Keratinocyte (primary cell): ENCODE measurements around the gene EXOC4. TPM values are rescaled to one million over a fixed set of nuclear protein-coding genes. Genes with fewer than 3 reads are reported as not detected.

ENCODE experiments used
- DNase-seq: peaks from one replicate; pipeline ENCODE4 v3.0.0-alpha.2; 2011; ENCODE audit warnings: low read depth, missing footprints, low spot score
- FAIRE-seq: peaks from 2 replicates; lab custom pipeline; 2011; peaks lifted over from hg19 to GRCh38; lab: Jason Lieb, UNC
- H2AFZ ChIP-seq: 2 replicates; pipeline ENCODE4 v1.6.0; 2012; ENCODE audit warnings: low read length, control low read depth, inconsistent platforms; ENCODE audit not compliant: control insufficient read depth
- H3K27ac ChIP-seq: 2 replicates; pipeline ENCODE4 v1.5.1; 2011; ENCODE audit warnings: low read length; ENCODE audit not compliant: control insufficient read depth, insufficient read depth
- H3K27me3 ChIP-seq: 3 replicates; pipeline ENCODE4 v1.6.0; 2011; ENCODE audit warnings: low read length; ENCODE audit not compliant: control insufficient read depth, insufficient read depth; ENCODE audit errors: extremely low read depth
- H3K36me3 ChIP-seq, 2 experiments: 2 replicates in 1 of 2; 3 replicates in 1 of 2; pipeline ENCODE4 v1.5.1; 2011; ENCODE audit warnings: low read length in 2 of 2, mild to moderate bottlenecking in 1 of 2; ENCODE audit not compliant: control insufficient read depth in 2 of 2, insufficient read depth in 2 of 2; ENCODE audit errors: extremely low read depth in 1 of 2
- H3K4me1 ChIP-seq: 3 replicates; pipeline ENCODE4 v1.5.1; 2011; ENCODE audit warnings: low read length; ENCODE audit not compliant: control insufficient read depth, insufficient read depth; ENCODE audit errors: extremely low read depth
- H3K4me2 ChIP-seq: 3 replicates; pipeline ENCODE4 v1.6.0; 2011; ENCODE audit warnings: low read depth, low read length; ENCODE audit not compliant: control insufficient read depth, insufficient read depth; ENCODE audit errors: extremely low read depth
- H3K4me3 ChIP-seq, 3 experiments: fragments of 200-600 bp in 1 of 3; sonication (generic) in 1 of 3; 2 replicates in 2 of 3; 3 replicates in 1 of 3; pipeline ENCODE4 v1.5.1; 2011 to 2016; ENCODE audit warnings: low read length in 3 of 3, mild to moderate bottlenecking in 3 of 3, control low read depth in 2 of 3, inconsistent platforms in 1 of 3, low read depth in 1 of 3, mixed read lengths in 1 of 3, mixed run types in 1 of 3, moderate library complexity in 1 of 3; ENCODE audit not compliant: control insufficient read depth in 2 of 3, insufficient read depth in 2 of 3; ENCODE audit errors: extremely low read depth in 1 of 3
- H3K79me2 ChIP-seq: 2 replicates; pipeline ENCODE4 v1.6.0; 2012; ENCODE audit warnings: low read length; ENCODE audit not compliant: control insufficient read depth, insufficient read depth
- H3K9ac ChIP-seq: 3 replicates; pipeline ENCODE4 v1.6.0; 2011; ENCODE audit warnings: low read length; ENCODE audit not compliant: control insufficient read depth, insufficient read depth; ENCODE audit errors: extremely low read depth
- H3K9me1 ChIP-seq: 3 replicates; pipeline ENCODE4 v1.6.0; 2011; ENCODE audit warnings: low read length; ENCODE audit not compliant: control insufficient read depth, insufficient read depth; ENCODE audit errors: extremely low read depth
- H3K9me3 ChIP-seq: 2 replicates; pipeline ENCODE4 v1.5.1; 2012; ENCODE audit warnings: low read depth, low read length; ENCODE audit not compliant: control insufficient read depth
- H4K20me1 ChIP-seq: 3 replicates; pipeline ENCODE4 v1.6.0; 2011; ENCODE audit warnings: low read length; ENCODE audit not compliant: control insufficient read depth, insufficient read depth; ENCODE audit errors: extremely low read depth
- EZH2 ChIP-seq: IDR thresholded peaks from one replicate; pipeline ENCODE4 v1.6.1; 2012; ENCODE audit warnings: inconsistent platforms, mild to moderate bottlenecking, low read length, moderate library complexity
- dilution Hi-C: fragments of 300-500 bp; cut with MboI; formaldehyde crosslinking; loops from one replicate; pipeline ENCODE4 v1.7.0; 2020; ENCODE audit warnings: low sequenced_read_pairs; ENCODE audit not compliant: extremely low pct_ligation_motif_present
- polyA plus RNA-seq, 5 experiments: library from polyadenylated mRNA; depleted of rRNA in 3 of 5; stranded (reverse) in 3 of 5; stranded (forward) in 1 of 5; unstranded in 1 of 5; fragments of >200 nt; gene quantifications; 1 replicate in 1 of 5; 2 replicates in 3 of 5; 3 replicates in 1 of 5; pipeline versions ENCODE4 v1.2.1 to v1.2.3, GENCODE V29; 2011 to 2012; ENCODE audit warnings: missing spikeins in 2 of 5, low read depth in 1 of 5, low replicate concordance in 1 of 5
- TF ChIP-seq, protein P1 (sequence below), 3 experiments: IDR thresholded peaks in 1 of 3; conservative IDR thresholded peaks in 1 of 3; optimal IDR thresholded peaks in 1 of 3; 2 replicates in 2 of 3; 3 replicates in 1 of 3; pipeline versions ENCODE3 to v1.5.1; 2011; ENCODE audit warnings: low read length in 3 of 3, mild to moderate bottlenecking in 3 of 3, moderate library complexity in 2 of 3, control low read depth in 1 of 3, inconsistent platforms in 1 of 3; ENCODE audit not compliant: insufficient read depth in 2 of 3; ENCODE audit errors: extremely low read depth in 1 of 3

The EXOC4 gene
- polyA plus RNA-seq, 1 donor (not counting 4 experiments of a cell fraction or from before 2014, with no cell fraction given) = 52.6 TPM

DNA sequence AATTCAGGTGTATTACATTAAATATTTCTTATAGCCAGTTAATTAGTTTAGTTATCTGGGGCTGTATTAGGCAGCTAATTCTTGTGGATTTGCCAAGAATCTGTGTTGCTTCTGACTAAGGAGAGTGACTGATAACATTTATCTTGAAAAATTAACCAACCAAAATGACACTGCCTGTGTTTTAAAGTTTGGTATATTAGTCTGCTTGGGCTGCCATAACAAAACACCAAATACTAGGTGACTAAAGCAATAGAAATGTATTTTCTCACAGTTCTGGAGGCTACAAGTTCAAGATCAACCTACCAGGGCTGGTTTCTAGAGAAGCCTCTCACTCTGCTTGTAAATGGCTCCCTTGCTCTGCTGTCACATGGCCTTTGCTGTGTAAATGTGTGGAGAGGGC, 12.9 kb downstream of the EXOC4 start:
- Histone ChIP-seq H3K9ac (no peak overlapping the region), H3K4me2 (no peak overlapping the region), H3K27ac (no peak overlapping the region), H4K20me1 (no peaks in the 10 kb centered on the region), H2AFZ (no peak overlapping the region), H3K36me3 (no peaks in the 10 kb centered on the region), H3K4me1 (no peaks in the 10 kb centered on the region), H3K9me1 (no peaks in the 10 kb centered on the region), H3K9me3 (no peaks in the 10 kb centered on the region), H3K27me3 (no peaks in the 10 kb centered on the region), H3K4me3 (no peak overlapping the region), H3K79me2 (peaks cover 2% of the 10 kb centered on the region)
- TF ChIP-seq, protein P1, sequence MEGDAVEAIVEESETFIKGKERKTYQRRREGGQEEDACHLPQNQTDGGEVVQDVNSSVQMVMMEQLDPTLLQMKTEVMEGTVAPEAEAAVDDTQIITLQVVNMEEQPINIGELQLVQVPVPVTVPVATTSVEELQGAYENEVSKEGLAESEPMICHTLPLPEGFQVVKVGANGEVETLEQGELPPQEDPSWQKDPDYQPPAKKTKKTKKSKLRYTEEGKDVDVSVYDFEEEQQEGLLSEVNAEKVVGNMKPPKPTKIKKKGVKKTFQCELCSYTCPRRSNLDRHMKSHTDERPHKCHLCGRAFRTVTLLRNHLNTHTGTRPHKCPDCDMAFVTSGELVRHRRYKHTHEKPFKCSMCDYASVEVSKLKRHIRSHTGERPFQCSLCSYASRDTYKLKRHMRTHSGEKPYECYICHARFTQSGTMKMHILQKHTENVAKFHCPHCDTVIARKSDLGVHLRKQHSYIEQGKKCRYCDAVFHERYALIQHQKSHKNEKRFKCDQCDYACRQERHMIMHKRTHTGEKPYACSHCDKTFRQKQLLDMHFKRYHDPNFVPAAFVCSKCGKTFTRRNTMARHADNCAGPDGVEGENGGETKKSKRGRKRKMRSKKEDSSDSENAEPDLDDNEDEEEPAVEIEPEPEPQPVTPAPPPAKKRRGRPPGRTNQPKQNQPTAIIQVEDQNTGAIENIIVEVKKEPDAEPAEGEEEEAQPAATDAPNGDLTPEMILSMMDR (optimal IDR thresholded peaks at IDR 0.05 in 1 of 3, IDR thresholded peaks at IDR 0.05 in 1 of 3, conservative IDR thresholded peaks at IDR 0.05 in 1 of 3; ENCODE audit: extremely low read depth in 1 of 3, insufficient read depth in 2 of 3, low read length in 3 of 3) = no peak
- no peak for TF ChIP-seq EZH2
- dilution Hi-C loops = no loop called here
- no peak for DNase-seq
- no peak for FAIRE-seq

DNA sequence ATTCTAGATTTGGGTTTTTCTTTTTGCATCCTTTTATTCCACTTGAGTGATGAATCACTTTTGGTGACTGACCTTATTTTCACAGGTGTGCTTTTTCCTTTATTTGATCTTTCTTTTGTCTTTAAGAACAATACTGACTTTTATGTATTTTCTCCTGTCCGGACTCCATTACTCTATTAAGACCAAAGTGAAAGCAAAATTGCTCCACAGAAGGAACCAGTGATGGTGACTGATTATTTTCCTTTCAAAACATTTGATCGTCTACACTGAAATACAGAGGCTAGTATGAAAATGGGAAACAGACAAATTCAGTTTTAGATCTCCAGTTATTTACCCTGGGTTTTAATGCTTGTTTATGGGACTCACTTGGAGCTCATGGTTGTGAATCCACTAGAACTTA, 15.5 kb downstream of the EXOC4 start:
- Histone ChIP-seq H3K79me2 (peaks cover 6% of the 10 kb centered on the region), H3K9me1 (no peaks in the 10 kb centered on the region), H4K20me1 (no peaks in the 10 kb centered on the region), H3K36me3 (no peaks in the 10 kb centered on the region), H3K4me3 (no peak overlapping the region), H3K27me3 (no peaks in the 10 kb centered on the region), H2AFZ (no peak overlapping the region), H3K9me3 (no peaks in the 10 kb centered on the region), H3K4me2 (no peak overlapping the region), H3K4me1 (no peaks in the 10 kb centered on the region), H3K9ac (no peak overlapping the region), H3K27ac (no peak overlapping the region)
- no peak for FAIRE-seq
- no peak for DNase-seq
- TF ChIP-seq, protein P1 (optimal IDR thresholded peaks at IDR 0.05 in 1 of 3, IDR thresholded peaks at IDR 0.05 in 1 of 3, conservative IDR thresholded peaks at IDR 0.05 in 1 of 3; ENCODE audit: extremely low read depth in 1 of 3, insufficient read depth in 2 of 3, low read length in 3 of 3) = no peak
- TF ChIP-seq EZH2 = no peak
- dilution Hi-C loops = no loop called here
